ENCODE data around the gene TXNL4A.
"Not testable (repeated sequence)": the region's sequence is repeated elsewhere in the genome, so short reads cannot be mapped to it uniquely, and the experiment has no call there.

The TXNL4A gene

GRCh38 chr18:79964330-79965118 lies 23.8 kb downstream of the TXNL4A start, which contains the start of gene HSBP1L1:
Gene HSBP1L1, plus strand, starts transcription at chr18:79964643. Its CDS starts 93 bp downstream, at chr18:79964736.
- peak; percentile 50 for DNase-seq (ENCODE audit: low read depth)

DNA sequence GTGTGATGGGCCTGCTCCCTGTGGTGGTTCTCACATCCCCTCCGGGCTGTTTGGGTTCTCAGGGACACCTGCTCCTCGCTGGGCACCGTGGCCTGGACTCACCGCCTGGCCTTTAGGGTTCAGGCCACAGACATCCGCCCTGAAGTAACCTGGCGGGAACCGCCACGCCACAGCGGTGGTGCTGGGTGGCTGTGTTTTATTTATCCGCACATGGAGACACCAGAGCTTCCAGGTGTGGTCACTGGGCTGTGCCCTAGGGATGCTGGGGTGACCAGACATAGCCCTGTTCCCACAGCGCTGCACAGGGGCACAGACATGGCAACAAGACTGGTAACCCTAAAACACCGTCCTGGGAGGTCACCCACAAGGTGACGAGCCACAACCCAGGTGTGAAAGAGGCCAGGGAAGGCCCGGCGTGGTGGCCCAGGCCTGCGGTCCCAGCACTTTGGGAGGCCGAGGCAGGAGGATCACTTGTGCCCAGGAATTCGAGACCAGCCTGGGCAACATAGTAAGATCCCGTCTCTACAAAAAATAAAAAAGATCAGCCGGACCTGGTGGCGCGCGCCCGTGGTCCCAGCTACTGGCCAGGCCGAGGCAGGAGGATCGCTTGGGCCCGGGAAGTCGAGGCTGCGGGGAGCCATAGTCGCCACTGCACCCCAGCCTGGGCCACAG lies 24.6 kb downstream of the TXNL4A start:
- no peak for DNase-seq (ENCODE audit: low read depth)

- DNase-seq (ENCODE audit: low read depth): peak; percentile 43
Measured at GRCh38 chr18:79962835-79963657, 25.3 kb downstream of the TXNL4A start.

DNA sequence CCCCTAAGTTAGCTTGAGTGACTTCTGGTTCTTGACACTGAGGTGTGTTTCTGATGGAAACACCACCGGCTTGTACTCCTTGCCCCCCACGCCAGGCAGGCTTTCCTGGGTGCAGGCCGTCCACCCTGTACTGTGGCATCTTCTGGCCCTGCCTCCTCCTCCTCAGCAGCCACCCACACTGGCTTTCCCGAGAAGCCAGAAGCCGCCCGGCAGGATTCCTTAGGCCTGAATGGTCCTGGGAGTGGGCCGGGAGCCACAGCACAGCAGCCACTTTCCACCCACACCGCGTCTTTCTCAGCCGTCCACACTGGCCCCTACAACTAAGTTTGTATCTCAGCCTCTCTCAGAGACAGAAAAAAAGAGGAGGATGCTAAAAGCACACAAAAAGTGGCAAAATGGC lies 26.1 kb downstream of the TXNL4A start:
- no peak for DNase-seq (ENCODE audit: low read depth)

- DNase-seq (ENCODE audit: low read depth): no peak
Measured at GRCh38 chr18:79961527-79962291, 26.7 kb downstream of the TXNL4A start.

DNA sequence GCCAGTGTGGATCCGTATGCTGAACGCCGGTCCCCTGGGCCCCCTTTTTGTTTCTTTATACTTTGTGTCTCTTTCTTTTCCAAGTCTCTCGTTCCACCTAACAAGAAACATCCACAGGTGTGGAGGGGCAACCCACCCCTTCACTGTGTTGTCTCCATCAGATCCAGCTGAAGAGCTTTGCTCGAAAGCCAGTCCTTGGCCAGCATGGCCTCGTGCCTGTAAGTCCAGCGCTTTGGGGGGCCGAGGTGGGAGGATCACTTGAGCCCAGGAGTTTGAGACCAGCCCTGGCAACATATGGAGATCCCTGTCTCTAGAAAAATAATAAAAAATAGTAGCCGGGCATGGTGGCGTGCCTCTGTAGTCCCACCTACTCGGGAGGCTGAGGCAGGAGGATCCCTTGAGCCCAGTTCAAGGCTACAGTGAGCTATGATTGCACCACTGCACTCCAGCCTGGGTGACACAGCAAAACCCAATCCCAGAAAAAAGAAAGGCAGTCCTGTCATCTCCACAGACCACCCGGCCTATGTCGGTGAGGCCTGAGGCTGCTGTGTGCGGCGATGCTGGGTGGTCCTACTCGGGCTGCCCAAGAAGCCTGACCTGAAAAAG lies 27.3 kb downstream of the TXNL4A start:
- DNase-seq (ENCODE audit: low read depth): no peak

GRCh38 chr18:79960161-79960801 lies 28.1 kb downstream of the TXNL4A start:
- DNase-seq (ENCODE audit: low read depth): not testable (repeated sequence)

DNA sequence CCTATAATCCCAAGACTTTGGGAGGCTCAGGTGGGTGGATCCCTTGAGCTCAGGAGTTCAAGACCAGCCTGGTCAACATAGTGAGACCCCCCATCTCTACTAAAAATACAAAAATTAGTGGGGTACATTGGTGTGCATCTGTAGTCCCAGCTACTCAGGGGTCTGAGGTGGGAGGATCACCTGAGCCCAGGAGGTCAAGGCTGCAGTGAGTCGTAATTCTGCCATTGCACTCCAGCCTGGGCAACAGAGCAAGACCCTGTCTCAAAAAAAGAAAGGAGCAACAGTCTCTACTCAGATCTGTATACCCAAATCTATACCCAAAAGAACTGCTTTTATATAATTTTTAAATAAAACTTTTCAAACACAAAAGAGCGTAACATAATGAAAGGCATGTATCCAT lies 29.4 kb downstream of the TXNL4A start:
- DNase-seq (ENCODE audit: low read depth): no peak

DNA sequence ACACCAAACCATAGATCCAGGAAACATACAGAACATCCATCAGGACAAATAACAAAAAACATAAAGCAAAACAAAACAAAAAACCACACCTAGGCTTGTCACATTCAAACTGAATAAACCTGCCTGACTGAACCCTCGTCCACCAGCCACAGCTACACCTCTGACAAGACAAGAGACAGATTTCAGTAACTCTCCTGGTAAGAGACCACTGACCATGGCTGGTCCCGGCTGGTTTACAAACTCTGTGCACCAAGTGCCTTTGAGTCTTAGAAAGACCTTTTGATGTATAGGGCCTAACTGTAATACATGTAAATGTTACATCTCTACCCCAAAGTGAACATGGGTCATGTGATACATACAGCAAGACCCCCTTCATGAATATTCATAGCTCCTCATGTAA lies 32.1 kb downstream of the TXNL4A start:
- DNase-seq (ENCODE audit: low read depth): no peak

DNA sequence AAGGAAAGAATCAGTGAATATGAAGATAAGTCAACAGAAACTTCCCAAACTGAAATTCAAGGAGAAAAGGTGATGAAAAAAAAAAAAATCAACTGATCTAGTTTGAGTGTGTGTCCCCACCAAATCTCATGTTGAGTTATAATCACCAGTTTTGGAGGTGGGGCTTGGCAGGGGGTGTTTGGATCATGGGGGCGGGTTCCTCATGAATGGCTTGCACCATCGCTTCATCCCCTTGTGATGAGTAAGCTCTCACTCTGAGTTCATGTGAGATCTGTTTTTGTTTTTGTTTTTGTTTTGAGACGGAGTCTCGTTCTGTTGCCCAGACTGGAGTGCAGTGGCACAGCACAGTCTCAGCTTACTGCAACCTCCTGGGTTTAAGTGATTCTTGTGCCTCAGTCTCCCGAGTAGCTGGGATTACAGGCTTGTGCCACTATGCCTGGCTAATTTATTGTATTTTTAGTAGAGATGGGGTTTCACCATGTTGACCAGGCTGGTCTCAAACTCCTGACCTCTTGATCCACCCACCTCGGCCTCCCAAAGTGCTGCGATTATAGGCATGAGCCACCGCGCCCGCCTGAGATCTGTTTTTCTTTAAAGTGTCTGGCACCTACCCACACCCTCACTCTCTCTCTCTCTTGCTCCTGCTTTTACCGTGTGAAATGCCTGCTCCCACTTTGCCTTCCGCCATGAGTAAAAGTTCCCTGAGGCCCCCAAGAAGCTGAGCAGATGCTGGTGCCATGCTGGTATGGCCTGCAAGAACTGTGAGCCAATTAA lies 32.9 kb downstream of the TXNL4A start:
- no peak for DNase-seq (ENCODE audit: low read depth)

DNA sequence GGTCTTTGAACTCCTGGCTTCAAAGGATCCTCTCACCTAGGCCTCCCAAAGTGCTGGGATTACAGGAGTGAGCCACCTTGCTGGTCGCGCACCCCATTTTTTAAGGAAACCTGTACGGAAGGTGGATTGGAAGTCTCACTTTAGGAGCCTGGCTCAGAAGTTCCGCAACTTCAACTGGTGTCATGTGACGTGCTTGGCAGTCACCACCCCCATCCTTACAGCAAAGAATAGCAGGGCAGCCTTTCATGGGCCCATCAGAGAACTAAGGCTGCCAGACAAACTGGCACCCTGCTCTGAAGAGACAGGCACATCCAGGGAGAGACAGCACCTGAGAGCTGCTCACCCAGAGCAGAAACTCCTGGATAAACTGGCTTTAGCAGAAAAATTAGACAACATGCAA lies 33.6 kb downstream of the TXNL4A start:
- no peak for DNase-seq (ENCODE audit: low read depth)

DNA sequence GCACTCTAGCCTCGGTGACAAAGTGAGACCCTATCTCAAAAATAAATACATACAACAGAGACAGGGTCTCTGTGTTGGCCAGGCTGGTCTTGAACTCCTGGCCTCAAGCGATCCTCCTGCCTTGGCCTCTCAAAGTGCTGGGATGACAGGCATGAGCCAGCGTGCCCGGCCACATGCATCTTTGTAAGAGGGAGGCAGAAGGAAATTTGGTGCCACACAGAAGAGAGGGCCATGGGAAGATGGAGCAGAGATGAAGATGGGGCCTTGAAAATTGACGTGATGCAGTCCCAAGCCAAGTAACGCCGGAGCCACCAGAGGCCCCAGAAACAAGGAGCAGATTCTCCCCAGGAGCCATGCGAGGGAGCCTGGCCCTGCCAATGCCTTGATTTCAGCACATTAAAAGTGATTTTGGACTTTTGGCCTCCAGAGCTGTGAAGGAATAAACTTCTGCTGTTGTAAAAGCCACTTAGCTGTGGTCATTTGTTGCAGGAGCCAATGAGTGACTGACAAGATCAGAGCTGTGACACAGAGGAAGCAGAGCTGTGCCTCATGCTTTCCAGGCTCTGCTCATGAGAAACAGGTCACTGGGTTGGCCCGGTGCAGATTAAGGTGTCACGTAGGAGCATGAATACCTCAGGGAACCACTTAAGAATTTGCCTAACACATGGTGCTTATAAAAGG lies 34.3 kb downstream of the TXNL4A start:
- no peak for DNase-seq (ENCODE audit: low read depth)

GRCh38 chr18:79952996-79953559 lies 35.3 kb downstream of the TXNL4A start:
- no peak for DNase-seq (ENCODE audit: low read depth)

DNA sequence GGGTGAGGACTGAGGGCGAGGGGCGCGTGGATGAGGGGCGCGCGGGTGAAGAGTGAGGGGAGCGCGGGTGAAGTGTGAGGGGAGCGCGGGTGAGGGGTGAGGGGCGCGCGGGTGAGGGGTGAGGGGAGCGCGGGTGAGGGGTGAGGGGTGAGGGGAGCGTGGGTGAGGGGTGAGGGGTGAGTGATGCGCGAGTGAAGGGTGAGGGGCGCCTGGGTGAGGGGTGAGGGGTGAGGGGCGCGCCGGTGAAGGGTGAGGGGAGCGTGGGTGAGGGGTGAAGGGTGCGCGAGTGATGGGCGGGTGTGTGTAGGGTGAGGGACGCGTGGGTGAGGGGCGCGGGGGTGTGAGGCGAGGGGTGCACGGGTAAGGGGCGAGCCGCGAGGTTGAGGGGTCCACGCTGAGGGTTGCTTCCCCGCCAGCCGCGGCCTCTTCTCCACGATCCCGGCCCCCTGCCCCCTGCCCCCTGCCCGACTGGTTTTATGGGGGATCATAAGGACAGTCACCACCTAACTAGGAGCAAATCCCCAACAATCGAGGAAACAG lies 35.8 kb downstream of the TXNL4A start:
- DNase-seq (ENCODE audit: low read depth): no peak

DNA sequence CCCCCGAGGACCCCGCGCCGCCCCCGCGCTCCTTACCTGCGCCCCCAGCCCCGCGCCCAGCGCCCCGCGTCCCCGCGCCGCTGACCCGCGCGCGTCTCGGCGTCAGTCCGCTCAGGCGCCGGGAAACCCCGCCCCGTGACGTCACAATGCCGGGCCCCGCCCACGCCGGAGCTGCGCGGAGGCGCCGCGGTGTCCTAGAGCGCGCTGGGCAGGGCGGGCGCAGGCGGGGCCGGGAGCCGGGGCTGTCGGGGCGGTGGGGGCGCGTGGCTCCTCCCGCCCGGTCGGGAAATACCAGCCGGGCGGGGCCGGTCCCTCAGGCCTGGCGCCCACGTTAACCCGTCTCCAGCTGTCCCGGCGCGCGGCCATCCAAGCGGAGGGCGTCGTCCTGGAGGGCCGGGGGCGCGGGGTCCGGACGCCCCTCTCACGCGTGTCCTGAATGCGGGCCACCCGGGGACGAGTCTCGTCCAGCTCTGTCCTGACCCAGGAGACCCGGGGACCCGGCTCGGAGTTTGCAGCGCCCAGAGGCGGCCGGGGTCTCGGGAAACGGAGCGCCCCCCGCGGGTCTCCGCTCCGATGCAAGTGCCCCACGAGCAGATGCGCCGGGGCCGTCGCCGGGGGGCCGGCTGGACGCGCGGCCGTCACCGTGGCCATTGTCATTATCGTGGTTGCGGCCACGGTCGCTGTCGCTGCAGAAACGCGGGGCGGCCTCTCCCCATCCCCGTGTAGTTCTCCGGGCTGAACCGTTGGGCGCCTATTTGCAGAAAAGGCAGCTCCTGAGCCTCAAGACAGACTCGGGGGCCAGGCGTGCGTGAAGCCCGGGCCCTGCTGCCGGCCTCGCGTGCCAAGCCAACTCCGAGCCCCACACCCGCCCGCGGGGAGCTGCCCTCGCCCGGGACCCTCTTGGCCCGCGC lies 36.6 kb downstream of the TXNL4A start, which contains the start of gene SLC66A2:
Gene SLC66A2, minus strand, starts transcription at position 109 of the 911 bp plus-strand sequence. CDS start 727 bp downstream, outside the sequence.
- DNase-seq (ENCODE audit: low read depth): peak; percentile 91

- no peak for DNase-seq (ENCODE audit: low read depth)
Measured at GRCh38 chr18:79950515-79951341, 37.6 kb downstream of the TXNL4A start.

Measured in T follicular helper cell (primary cell).